Spleen (tissue), 7 donors: Measurements from ENCODE around the gene LRIG1.

Experiments
- CTCF ChIP-seq, 11 experiments: fragments of 200-600 bp in 7 of 11; fragments of 450-650 bp in 4 of 11; sonication (generic) in 4 of 11; IDR thresholded peaks in 8 of 11; conservative IDR thresholded peaks in 3 of 11; 1 replicate in 7 of 11; 2 replicates in 4 of 11; pipeline versions ENCODE4 v1.4.0 to v1.8.0; 2016 to 2021; ENCODE audit warnings: antibody characterized with exemption in 11 of 11, inconsistent platforms in 4 of 11, mild to moderate bottlenecking in 1 of 11
- POLR2AphosphoS5 ChIP-seq, 3 donors: sonication (generic); formaldehyde crosslinking; IDR thresholded peaks; one replicate each; pipeline ENCODE4 v1.5.1; 2017; ENCODE audit warnings: antibody characterized with exemption in 3 of 3
- donor health status: DM: no; HTN: no; CAD: no; lungs with moderate emphysema.
- donor health status: DM: no; HTN: no; CAD: no.
- donor health status: DM: no; HTN: no; CAD: no.

DNA sequence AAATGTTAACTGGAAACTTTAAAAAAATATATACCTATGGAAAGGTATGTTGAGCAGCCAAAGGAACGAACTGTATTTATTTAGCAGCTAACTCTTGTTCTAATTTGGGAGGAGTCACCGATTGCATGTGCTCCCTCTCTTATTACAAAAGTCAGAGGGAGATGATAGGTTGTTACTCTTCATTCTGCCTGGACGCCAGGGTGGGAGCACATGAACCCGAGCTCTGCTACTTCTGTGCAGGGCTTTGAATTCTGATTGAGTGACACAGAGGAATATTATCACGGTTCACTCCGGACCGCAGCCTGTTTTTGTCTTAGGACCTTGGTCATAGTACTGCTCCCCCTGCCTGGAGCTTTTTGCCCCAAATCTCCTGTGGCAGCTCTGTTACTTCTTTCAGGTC is 36.9 kb upstream of the LRIG1 start:
- TF ChIP-seq CTCF (IDR thresholded peaks at IDR 0.05 in 8 of 11, conservative IDR thresholded peaks at IDR 0.05 in 3 of 11) (no peak), POLR2AphosphoS5 (IDR thresholded peaks at IDR 0.05) (no peak)
